Smooth muscle cell of the coronary artery (primary cell): ENCODE results near the gene PEF1. TPM values are rescaled to one million over a fixed set of nuclear protein-coding genes. Genes with fewer than 3 reads are reported as not detected.

ENCODE experiments used
- total RNA-seq: library from RNA; depleted of rRNA; stranded (reverse); fragments of >200 nt; gene quantifications from 2 replicates; pipeline ENCODE4 v1.2.3, GENCODE V29; 2014; ENCODE audit warnings: low replicate concordance

PEF1 gene, protein sequence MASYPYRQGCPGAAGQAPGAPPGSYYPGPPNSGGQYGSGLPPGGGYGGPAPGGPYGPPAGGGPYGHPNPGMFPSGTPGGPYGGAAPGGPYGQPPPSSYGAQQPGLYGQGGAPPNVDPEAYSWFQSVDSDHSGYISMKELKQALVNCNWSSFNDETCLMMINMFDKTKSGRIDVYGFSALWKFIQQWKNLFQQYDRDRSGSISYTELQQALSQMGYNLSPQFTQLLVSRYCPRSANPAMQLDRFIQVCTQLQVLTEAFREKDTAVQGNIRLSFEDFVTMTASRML
- total RNA-seq, result 43.3 and 77.3 TPM in 2 replicates

DNA sequence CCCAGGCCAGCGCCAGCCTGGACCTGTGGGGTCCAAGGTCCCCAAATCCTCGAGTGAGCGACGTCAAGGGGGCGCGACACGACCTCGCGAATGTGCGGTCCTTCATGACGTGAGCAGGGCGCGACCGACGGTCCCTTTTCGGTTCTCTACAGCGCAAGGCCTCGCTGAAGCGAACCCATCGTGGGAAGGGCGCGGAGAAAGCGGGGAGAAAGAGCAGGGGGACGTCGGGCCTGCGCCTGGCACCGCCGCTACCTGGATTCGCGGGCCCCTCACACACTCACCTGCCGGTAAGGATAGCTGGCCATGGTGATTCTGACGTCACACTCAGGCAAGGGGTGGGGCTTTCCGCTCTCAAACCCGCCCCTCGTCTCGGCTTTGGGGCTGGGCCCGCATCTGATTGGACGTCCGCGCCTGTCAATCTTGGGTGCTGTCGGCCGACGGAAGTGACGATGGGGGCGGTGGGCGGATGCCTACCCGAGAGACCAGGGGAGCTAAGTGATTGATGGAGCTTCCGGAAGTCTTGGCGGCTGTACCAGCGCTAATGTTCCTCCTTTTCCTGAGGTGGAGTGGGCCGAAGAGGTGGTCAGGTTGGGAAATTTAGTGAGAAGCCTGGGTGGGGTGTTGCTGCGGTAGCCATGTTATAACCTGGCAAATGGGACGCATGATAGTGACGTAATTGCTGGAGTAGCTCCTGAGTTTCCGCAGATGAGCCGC is at the start of gene PEF1:
TSS of gene PEF1 (minus strand) at position 317 of the 714 bp plus-strand sequence. CDS start at position 305, 12 bp downstream.

DNA sequence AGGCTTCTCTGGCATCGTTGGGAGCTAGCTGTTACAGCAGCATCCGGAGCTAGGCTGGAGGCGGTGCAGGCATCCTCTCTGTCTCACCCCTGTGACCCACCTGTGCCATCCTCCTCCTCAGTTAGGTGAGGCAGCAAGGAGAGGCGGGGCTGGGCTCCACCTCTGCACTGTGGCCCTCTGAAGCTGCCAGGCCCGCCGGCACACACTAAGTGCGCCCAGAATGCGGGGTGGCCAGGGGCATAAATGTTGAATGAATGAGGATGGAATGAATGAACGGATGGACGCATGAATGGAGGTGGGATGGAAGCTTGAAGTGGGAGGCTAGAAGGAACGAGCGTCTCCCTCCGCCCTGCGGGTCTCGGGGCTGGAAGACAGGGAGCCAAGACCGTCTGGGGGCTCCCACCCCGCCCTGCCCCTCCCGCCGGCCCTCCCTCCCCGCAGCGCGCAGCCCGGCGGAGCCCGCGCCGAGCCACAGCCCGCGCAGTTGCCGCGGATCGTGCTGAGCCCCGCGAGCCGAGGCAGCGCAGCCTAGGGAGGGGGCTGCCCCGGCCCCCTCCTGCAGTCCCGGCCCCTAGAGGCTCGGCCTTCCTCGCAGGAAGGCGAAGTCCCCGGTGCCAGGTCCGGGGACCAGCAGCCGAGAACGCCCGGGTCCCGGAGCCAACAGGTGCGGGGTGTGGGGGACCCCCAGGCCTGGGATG is 27.3 kb downstream of the PEF1 start, which contains the start of gene HCRTR1:
TSS of gene HCRTR1 (plus strand) at position 472 of the 698 bp plus-strand sequence. CDS start 1,504 bp downstream, outside the sequence.

Other genes with a start within 250 kb of the PEF1 start
- gene SERINC2, start 231.7 kb downstream of the PEF1 start, total RNA-seq, result 1.5 and 4.4 TPM in 2 replicates
- gene TINAGL1, start 68.4 kb downstream of the PEF1 start, total RNA-seq, result 17.3 and 278 TPM in 2 replicates
- under 0.01 TPM in 1 of 2 replicates, not detected in the other for gene HCRTR1, start 27.2 kb downstream of the PEF1 start, total RNA-seq
- 38.7 and 119 TPM in 2 replicates for gene COL16A1, start 59.1 kb upstream of the PEF1 start, total RNA-seq
- gene ADGRB2, start 119.5 kb upstream of the PEF1 start, total RNA-seq, result 6.2 and 7.7 TPM in 2 replicates
- gene SPOCD1, start 171.1 kb upstream of the PEF1 start, total RNA-seq, result 7.0 and 14.7 TPM in 2 replicates